Activated T-helper 1 cell treated with Interleukin-2 at 50 U/mL for 16 hours (primary cell): ENCODE measurements around the gene LIPC.
"Not testable (repeated sequence)": the region's sequence is repeated elsewhere in the genome, so short reads cannot be mapped to it uniquely, and the experiment has no call there.

Source experiments
- DNase-seq: peaks from one replicate; pipeline ENCODE4 v3.0.0-alpha.2; 2020; ENCODE audit warnings: low read depth

LIPC gene

GRCh38 chr15:58588096-58588495 lies 156.3 kb downstream of the LIPC start:
- no peak for DNase-seq

- DNase-seq: no peak
These were observed 157.3 kb downstream of the LIPC start for GRCh38 chr15:58589047-58589446.

GRCh38 chr15:58590236-58590635 lies 158.4 kb downstream of the LIPC start:
- no peak for DNase-seq

GRCh38 chr15:58590926-58591325 lies 159.1 kb downstream of the LIPC start:
- DNase-seq: no peak

GRCh38 chr15:58593870-58594269 lies 162.1 kb downstream of the LIPC start:
- DNase-seq: no peak

- DNase-seq: no peak
These were observed 163.1 kb downstream of the LIPC start for GRCh38 chr15:58594898-58595297.

- no peak for DNase-seq
These were observed 163.9 kb downstream of the LIPC start for GRCh38 chr15:58595516-58596263.

GRCh38 chr15:58597943-58598828 lies 166.4 kb downstream of the LIPC start:
- DNase-seq: no peak

GRCh38 chr15:58598829-58599210 lies 167.0 kb downstream of the LIPC start:
- DNase-seq: no peak

- no peak for DNase-seq
These were observed 171.0 kb downstream of the LIPC start for GRCh38 chr15:58602823-58603222.

- DNase-seq: not testable (repeated sequence)
These were observed 172.1 kb downstream of the LIPC start for GRCh38 chr15:58603927-58604326.

GRCh38 chr15:58604455-58604923 lies 172.7 kb downstream of the LIPC start:
- no peak for DNase-seq

GRCh38 chr15:58605931-58606530 lies 174.2 kb downstream of the LIPC start:
- no peak for DNase-seq

GRCh38 chr15:58606577-58607080 lies 174.8 kb downstream of the LIPC start:
- no peak for DNase-seq

GRCh38 chr15:58608129-58608590 lies 176.4 kb downstream of the LIPC start:
- DNase-seq: no peak

- DNase-seq: no peak
These were observed 176.9 kb downstream of the LIPC start for GRCh38 chr15:58608711-58609110.

- no peak for DNase-seq
These were observed 180.2 kb downstream of the LIPC start for GRCh38 chr15:58611731-58612676.

GRCh38 chr15:58616171-58616570 lies 184.4 kb downstream of the LIPC start:
- DNase-seq: no peak
